HG03432 (cell line): Measurements from ENCODE around the gene PLCL1.
A peak's percentile ranks its signal among the peaks of the same experiment; 100 is the strongest.
"Not testable (repeated sequence)": the region's sequence is repeated elsewhere in the genome, so short reads cannot be mapped to it uniquely, and the experiment has no call there.

Source experiments
- ATAC-seq: cut with Tn5 transposase; IDR thresholded peaks from one replicate; pipeline ENCODE4 v1.9.1; 2021; ENCODE audit warnings: mild to moderate bottlenecking, moderate library complexity; ENCODE audit not compliant: unreplicated experiment

Gene PLCL1

GRCh38 chr2:197809064-197809463 is 4.7 kb downstream of the PLCL1 start:
- ATAC-seq, result no peak

DNA sequence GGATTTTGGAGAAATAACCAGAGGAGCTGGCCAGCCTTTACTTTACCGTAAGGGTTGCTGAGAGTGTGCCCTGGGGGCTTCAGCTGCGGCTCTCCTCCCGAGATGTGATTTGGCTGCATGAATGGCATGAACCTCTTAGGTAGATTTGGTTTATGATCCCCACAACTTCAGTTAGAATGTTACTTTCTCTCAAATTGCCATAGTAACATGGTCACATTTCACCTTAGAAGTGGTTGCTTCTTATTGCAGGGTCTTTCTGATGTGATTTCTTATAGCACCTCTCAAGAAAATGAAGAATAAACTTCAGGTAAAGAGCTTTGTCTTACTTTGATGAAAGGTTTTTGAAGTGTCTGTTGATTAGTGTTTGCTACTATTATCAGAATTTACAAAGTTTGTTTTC is 5.6 kb downstream of the PLCL1 start:
- no peak for ATAC-seq

DNA sequence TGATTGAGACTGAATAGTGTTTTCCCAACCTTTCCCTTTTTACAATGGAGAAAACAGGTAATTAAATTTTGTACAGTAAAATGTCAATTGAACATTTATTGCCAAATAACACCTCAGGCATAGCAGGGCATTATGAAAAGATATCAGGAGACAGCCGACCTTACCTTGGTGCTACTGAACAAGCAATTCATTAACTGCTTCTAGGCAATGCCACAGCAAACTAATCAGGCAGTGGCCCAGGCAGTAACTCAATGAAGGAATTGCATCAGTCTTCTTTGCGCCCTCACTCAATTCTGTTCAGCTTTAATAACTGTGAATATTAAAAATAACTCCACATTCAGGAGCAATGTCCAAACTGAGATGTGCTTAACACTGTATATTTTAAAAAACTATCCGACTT is 6.1 kb downstream of the PLCL1 start:
- no peak for ATAC-seq

DNA sequence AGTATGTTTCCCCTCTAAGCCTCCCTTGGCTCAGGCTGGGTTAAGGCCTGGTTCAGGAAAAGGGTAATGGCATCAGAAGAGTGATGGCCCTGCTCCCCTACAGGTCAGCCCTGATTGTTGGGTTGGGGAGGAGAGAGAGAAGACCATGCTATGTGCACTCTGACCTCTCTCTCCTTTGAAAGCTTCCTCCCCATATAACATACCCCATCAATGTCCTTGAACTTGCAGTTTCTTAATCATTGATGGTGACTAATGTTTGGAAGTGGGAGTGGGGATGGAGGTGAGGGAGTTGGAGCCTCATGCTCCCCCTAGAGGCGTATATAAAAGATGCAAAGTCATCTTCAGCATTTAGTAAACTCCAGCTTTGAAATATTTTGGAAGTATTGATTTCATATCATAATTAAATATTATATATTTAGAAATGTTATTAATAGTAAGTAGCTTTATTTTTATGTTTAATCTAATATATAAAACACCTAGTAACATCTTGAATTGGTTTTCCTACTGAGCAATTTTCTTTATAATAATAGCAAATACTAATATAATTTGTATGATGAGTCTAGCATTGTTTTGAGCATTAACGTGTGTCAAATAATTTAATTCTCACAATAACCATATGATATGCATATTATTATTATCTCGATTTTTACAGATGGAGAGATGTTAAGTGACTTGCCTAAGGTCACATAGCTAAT is 8.8 kb downstream of the PLCL1 start:
- ATAC-seq, result peak; percentile 64

DNA sequence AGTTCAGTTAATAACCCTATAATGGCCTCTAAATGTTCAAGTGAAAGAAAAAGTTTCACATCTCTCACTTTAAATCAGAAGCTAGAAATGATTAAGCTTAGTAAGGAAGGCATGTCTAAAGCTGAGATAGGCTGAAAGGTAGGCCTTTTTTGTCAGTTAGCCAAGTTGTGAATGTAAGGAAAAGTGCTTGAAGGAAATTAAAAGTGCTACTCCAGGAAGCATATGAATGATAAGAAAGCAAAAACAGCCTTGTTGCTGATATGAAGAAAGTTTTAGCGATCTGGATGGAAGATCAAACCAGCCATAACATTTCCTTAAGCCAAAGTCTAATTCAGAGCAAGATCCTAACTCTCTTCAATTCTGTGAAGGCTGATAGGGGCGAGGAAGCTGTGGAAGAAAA is 10.1 kb downstream of the PLCL1 start:
- no peak for ATAC-seq

DNA sequence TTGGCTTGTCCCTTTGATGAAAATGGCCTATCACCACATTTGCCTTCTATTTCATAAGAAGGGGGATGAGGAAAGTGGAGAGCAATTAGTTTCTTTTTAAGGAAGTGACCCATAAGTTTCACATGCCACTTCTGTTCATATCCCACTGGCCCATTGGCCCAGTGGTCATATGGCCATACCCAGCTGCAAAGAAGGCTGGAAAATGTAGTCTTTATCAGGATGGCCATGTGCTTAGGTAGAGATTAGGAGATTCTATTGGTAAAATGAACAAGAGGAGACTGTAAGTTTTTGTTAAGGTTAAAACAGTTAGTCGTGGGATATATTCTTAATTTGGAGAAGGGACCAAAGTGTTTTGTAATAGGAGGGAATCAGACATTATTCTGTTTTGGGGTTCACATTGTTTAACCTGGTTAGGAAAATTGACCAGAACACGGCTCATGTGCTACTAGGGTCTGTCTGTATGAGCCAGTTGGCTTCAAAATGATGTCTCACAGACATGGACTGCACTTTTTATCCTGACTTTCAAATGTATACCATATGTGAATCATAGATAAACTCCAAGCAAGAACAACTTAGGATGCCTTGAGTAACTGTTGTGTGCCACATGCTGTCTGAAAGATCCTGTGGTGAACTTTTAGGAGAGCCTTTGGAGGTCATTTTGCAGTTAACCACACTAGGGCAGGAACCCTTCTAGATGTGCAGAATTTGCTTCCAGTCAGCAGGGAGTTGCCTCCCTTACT is 17.3 kb downstream of the PLCL1 start:
- ATAC-seq, result no peak

DNA sequence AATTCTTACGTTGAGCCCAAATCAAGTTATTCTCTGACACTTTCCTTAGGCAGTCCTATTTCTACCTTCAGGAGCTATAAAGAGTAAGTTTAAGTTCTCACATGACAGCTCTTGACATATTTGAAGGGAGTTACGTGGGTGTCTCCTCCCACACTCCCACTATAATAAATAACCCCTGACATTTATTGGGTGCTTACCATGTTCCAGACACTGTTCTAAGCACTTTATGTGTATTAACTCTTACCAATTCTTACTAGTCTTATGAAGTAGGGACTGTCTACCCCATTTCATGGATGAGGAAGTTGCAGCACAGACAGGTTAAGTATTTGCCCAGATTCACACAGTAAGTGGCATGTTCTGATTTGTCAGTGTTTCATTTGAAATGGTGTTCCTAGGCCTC is 17.9 kb downstream of the PLCL1 start:
- no peak for ATAC-seq

DNA sequence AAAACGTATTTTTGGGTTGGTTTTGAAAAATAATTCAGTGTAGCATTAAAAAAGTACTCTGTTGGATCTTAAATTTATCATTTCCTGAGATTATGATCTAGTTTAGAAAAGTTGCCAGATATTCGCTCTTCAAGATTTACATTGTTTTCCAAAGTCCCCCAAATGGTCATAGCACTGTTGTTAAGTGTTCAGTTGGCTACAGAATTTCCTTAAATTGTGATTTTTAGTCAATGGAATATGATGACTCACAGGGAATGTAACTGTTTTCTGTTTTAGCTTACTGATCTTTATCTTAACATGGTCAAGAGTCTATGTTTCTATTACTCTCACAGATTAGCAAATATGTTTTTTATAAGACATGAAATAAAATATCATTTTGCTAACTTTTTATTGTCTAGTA is 23.2 kb downstream of the PLCL1 start:
- ATAC-seq, result no peak

DNA sequence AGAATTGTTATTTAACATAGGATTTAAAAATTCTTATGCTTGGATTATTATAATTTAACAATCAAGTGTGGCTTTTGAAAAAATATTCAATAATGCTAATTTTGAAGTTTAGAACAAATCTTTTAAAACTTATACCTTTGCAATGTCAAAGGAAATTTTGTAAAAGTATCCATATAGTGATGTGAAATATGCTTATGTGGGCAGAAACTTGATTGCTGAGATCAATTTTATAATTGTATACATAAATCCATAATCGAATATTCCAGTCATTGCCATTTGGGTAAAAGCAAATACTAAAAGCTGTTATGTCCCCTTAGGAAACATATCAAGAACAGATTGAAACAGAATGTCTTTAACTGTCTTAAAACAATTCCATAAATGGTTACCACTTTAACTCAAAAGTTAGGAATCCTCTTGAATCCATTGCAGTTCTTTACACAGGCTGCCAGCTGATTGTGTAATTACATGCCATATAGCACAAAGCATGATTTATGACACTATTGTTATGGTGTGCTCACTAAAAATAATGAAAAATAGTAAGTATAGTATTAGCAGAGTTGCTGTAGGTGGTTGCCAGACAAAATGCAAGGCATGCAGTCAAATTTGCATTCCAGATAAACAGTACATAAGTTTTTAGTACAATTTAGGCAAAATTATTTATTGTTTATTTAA is 24.2 kb downstream of the PLCL1 start:
- no peak for ATAC-seq

- ATAC-seq, result not testable (repeated sequence)
Observed at GRCh38 chr2:197834771-197835170, 30.4 kb downstream of the PLCL1 start.

- no peak for ATAC-seq
Observed at GRCh38 chr2:197835293-197835692, 30.9 kb downstream of the PLCL1 start.

DNA sequence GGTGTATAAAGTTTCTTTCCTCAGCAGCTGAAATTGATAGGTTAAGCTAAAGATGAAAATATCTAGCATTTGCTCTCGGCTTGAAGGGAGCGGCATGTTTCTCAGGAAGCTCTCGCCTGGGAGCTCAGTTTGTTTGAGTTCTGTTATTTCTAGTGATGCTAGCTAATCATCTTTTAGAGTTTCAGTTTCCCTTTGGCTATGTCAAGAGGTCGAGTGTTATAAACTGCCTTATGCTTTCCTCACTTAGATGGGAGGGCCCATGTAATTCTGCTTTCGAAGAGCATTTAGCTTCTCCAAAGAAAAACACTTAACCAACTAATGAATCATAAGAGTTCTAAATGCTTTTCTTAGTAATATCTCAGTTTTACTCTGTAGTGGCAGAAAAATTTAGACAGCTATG is 33.6 kb downstream of the PLCL1 start:
- peak; percentile 99 for ATAC-seq

- ATAC-seq, result peak; percentile 5
Observed at GRCh38 chr2:197838579-197838978, 34.2 kb downstream of the PLCL1 start.

- ATAC-seq, result no peak
Observed at GRCh38 chr2:197839327-197839726, 34.9 kb downstream of the PLCL1 start.

DNA sequence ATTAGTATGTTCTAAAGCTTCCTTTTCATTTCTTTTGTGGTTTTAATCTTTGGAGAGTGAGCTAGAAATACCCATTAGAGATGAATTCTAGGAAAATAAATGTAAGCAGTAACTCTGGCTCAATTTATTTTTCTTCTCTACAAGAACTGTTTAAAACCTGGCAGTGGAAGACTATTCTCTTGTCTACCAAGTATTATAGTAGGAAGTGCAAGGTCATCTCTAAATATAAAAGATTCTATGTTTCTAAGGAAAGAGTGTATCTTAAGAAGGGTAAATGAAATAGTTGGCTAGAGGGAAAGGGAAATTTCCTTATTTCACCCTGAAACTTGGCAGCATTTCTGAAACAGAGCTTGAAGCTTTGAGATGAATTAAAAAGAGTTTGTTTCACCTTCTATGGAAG is 35.5 kb downstream of the PLCL1 start:
- no peak for ATAC-seq

DNA sequence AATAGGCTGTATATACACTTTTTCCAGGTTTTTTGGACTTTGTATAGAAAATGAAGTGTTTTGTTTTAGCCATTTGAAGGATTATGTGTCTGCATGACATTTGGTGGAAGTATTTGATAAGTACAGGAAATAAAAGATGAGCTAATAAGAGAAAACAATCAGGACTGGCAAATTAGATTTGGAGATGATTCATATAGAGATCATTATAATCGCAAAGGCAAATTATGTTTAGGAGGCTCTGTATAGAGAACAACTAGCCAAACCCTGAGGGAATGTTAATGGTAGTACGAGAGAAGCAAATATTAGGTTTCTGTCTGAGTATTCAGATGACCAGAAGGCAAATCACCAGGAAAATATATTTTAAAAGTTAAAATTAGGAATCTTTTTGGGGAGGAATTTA is 41.7 kb downstream of the PLCL1 start:
- no peak for ATAC-seq

GRCh38 chr2:197846777-197847176 is 42.4 kb downstream of the PLCL1 start:
- ATAC-seq, result no peak

GRCh38 chr2:197847651-197848401 is 43.4 kb downstream of the PLCL1 start:
- peak; percentile 54 for ATAC-seq

GRCh38 chr2:197848602-197849001 is 44.2 kb downstream of the PLCL1 start:
- ATAC-seq, result no peak

DNA sequence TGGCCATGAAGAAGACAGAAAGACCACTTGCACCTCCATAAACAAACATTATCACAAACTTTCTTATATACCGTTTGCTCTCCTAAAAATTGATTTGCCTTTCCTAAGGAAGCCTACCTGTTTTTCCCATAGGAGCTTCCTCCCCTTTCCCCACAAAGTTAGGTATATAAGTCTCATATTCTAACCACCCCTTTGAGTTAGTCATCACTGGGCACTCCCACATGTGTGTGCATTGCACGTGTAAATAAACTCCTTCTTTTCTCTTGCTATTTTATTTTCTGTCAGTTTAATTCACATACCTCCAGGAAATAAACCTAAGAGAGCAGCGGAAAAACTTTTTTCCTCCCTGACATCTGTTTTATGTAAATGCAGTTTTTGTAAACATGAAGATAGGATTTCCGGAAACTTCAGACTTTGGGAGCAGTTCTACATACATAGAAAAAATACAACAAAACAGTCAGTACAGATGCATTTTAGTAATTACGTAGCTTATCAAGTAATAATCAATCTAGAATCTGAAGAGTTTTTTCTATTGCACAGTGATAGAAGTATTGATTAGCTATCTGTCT is 46.6 kb downstream of the PLCL1 start:
- ATAC-seq, result no peak

- peak; percentile 63 for ATAC-seq
Observed at GRCh38 chr2:197851451-197851850, 47.1 kb downstream of the PLCL1 start.
